ENCODE data around the gene PKD2L1.

PKD2L1 gene

GRCh38 chr10:100356067-100357017 is 26.3 kb upstream of the PKD2L1 start:
- no peak for TF ChIP-seq CTCF (IDR thresholded peaks at IDR 0.05)
- no peak overlapping the region for H3K27ac ChIP-seq
- H3K9ac ChIP-seq = no peak overlapping the region
- no peak overlapping the region for H3K4me3 ChIP-seq (ENCODE audit: low read depth, low read length)
- H3K9me3 ChIP-seq (ENCODE audit: control insufficient read depth, low read length) = no peaks in the 10 kb centered on the region
- no peaks in the 10 kb centered on the region for H3K36me3 ChIP-seq (ENCODE audit: control insufficient read depth, insufficient read depth, low read length)
- H3K4me1 ChIP-seq = peaks cover 7% of the 10 kb centered on the region
- no peak overlapping the region for H3K4me2 ChIP-seq (ENCODE audit: low read length)
- H2AFZ ChIP-seq = no peak overlapping the region
- no peaks in the 10 kb centered on the region for H3K79me2 ChIP-seq
- no peaks in the 10 kb centered on the region for H3K27me3 ChIP-seq (ENCODE audit: control insufficient read depth, insufficient read depth, low read length)

- no peaks in the 10 kb centered on the region for H3K36me3 ChIP-seq (ENCODE audit: control insufficient read depth, insufficient read depth, low read length)
- no peak overlapping the region for H3K4me3 ChIP-seq (ENCODE audit: low read depth, low read length)
These were observed 25.1 kb upstream of the PKD2L1 start for GRCh38 chr10:100355086-100355485.

DNA sequence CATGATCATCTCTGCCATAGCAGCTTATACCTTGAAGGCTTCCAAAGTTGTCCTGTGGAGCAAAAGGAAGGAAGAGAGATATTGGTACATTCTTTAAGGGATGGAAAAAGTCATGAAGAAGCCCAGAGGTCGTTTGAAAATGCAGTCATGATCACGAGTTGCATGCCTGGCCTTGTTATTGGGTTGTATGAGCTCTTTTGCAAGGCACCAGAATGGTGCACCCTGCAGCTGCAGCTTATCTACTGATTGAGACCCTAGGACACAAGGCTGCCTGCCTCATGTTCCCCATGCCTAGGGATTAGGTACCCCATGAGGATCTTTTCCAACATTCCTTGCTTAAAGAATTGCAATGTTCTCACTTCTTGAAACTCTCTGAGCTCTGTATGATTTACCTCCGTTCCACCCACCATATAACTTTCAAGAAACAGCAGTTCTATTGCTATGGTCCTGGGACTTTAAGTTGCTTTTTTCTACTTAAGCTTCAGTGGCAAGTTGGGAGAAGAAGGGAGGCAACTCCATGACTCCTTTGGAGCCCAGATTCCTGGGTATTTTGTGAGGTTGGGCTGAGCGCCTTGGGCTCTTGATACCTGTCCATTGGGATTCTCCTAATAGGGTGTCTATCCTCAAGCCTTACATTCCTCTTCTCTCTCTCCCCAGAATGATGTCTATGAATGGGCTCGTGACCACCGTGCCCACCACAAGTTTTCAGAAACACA is 23.9 kb upstream of the PKD2L1 start:
- Histone ChIP-seq H3K36me3 (ENCODE audit: control insufficient read depth, insufficient read depth, low read length) (no peaks in the 10 kb centered on the region), H3K27ac (no peak overlapping the region), H3K4me1 (peaks cover 4% of the 10 kb centered on the region)

More at GRCh38 chr10:100355086-100355485, 25.1 kb upstream of the PKD2L1 start:
- no peak overlapping the region for H3K4me2 ChIP-seq (ENCODE audit: low read length)
- no peaks in the 10 kb centered on the region for H3K79me2 ChIP-seq
- no peak for TF ChIP-seq CTCF (IDR thresholded peaks at IDR 0.05)
- H2AFZ ChIP-seq = no peak overlapping the region
- no peak overlapping the region for H3K9ac ChIP-seq
- H3K4me1 ChIP-seq = peaks cover 7% of the 10 kb centered on the region
- no peak overlapping the region for H3K27ac ChIP-seq
- H3K27me3 ChIP-seq (ENCODE audit: control insufficient read depth, insufficient read depth, low read length) = no peaks in the 10 kb centered on the region
- no peaks in the 10 kb centered on the region for H3K9me3 ChIP-seq (ENCODE audit: control insufficient read depth, low read length)

GRCh38 chr10:100350914-100351485 is 21.0 kb upstream of the PKD2L1 start:
- Histone ChIP-seq H3K4me2 (ENCODE audit: low read length) (no peak overlapping the region), H3K36me3 (ENCODE audit: control insufficient read depth, insufficient read depth, low read length) (no peaks in the 10 kb centered on the region), H3K4me3 (ENCODE audit: low read depth, low read length) (no peak overlapping the region), H3K4me1 (peaks cover 7% of the 10 kb centered on the region), H3K27me3 (ENCODE audit: control insufficient read depth, insufficient read depth, low read length) (no peaks in the 10 kb centered on the region), H2AFZ (no peak overlapping the region), H3K9ac (no peak overlapping the region), H3K27ac (no peak overlapping the region), H3K79me2 (no peaks in the 10 kb centered on the region), H3K9me3 (ENCODE audit: control insufficient read depth, low read length) (no peaks in the 10 kb centered on the region)
- no peak for TF ChIP-seq CTCF (IDR thresholded peaks at IDR 0.05)

More for the DNA sequence above, 23.9 kb upstream of the PKD2L1 start:
- Histone ChIP-seq H3K4me3 (ENCODE audit: low read depth, low read length) (no peak overlapping the region), H3K9me3 (ENCODE audit: control insufficient read depth, low read length) (no peaks in the 10 kb centered on the region), H3K79me2 (no peaks in the 10 kb centered on the region), H3K4me2 (ENCODE audit: low read length) (no peak overlapping the region), H3K27me3 (ENCODE audit: control insufficient read depth, insufficient read depth, low read length) (no peaks in the 10 kb centered on the region), H2AFZ (no peak overlapping the region), H3K9ac (no peak overlapping the region)
- no peak for TF ChIP-seq CTCF (IDR thresholded peaks at IDR 0.05)
